Measurements from ENCODE around the gene RARB.

Gene RARB

GRCh38 chr3:25586167-25586505, 158.1 kb downstream of the RARB start:
- Mint-ChIP-seq H3K27me3 (ENCODE audit: low read depth) (no peaks in the 10 kb centered on the region), H3K4me1 (peaks cover 29% of the 10 kb centered on the region), H3K27ac (no peak overlapping the region), H3K4me3 (no peak overlapping the region), H3K9me3 (no peaks in the 10 kb centered on the region), H3K36me3 (ENCODE audit: low read depth) (peaks cover 69% of the 10 kb centered on the region)
- TF ChIP-seq CTCF (IDR thresholded peaks at IDR 0.05; ENCODE audit: unreplicated experiment in 3 of 3) = no peak

GRCh38 chr3:25586553-25586952, 158.5 kb downstream of the RARB start:
- H3K9me3 Mint-ChIP-seq = no peaks in the 10 kb centered on the region
- H3K27ac Mint-ChIP-seq = no peak overlapping the region
- TF ChIP-seq CTCF (IDR thresholded peaks at IDR 0.05; ENCODE audit: unreplicated experiment in 3 of 3) = no peak
- peaks cover 29% of the 10 kb centered on the region for H3K4me1 Mint-ChIP-seq
- no peaks in the 10 kb centered on the region for H3K27me3 Mint-ChIP-seq (ENCODE audit: low read depth)
- no peak overlapping the region for H3K4me3 Mint-ChIP-seq
- peaks cover 67% of the 10 kb centered on the region for H3K36me3 Mint-ChIP-seq (ENCODE audit: low read depth)

GRCh38 chr3:25587094-25587493, 159.0 kb downstream of the RARB start:
- H3K9me3 Mint-ChIP-seq = no peaks in the 10 kb centered on the region
- TF ChIP-seq CTCF (IDR thresholded peaks at IDR 0.05; ENCODE audit: unreplicated experiment in 3 of 3) = no peak
- no peak overlapping the region for H3K27ac Mint-ChIP-seq
- H3K4me3 Mint-ChIP-seq = no peak overlapping the region
- peaks cover 61% of the 10 kb centered on the region for H3K36me3 Mint-ChIP-seq (ENCODE audit: low read depth)
- peaks cover 24% of the 10 kb centered on the region for H3K4me1 Mint-ChIP-seq
- no peaks in the 10 kb centered on the region for H3K27me3 Mint-ChIP-seq (ENCODE audit: low read depth)

GRCh38 chr3:25587526-25587925, 159.5 kb downstream of the RARB start:
- H3K4me3 Mint-ChIP-seq = no peak overlapping the region
- TF ChIP-seq CTCF (IDR thresholded peaks at IDR 0.05; ENCODE audit: unreplicated experiment in 3 of 3) = no peak
- no peak overlapping the region for H3K27ac Mint-ChIP-seq
- H3K36me3 Mint-ChIP-seq (ENCODE audit: low read depth) = peaks cover 57% of the 10 kb centered on the region
- H3K9me3 Mint-ChIP-seq = no peaks in the 10 kb centered on the region
- H3K27me3 Mint-ChIP-seq (ENCODE audit: low read depth) = no peaks in the 10 kb centered on the region
- H3K4me1 Mint-ChIP-seq = peaks cover 24% of the 10 kb centered on the region

DNA sequence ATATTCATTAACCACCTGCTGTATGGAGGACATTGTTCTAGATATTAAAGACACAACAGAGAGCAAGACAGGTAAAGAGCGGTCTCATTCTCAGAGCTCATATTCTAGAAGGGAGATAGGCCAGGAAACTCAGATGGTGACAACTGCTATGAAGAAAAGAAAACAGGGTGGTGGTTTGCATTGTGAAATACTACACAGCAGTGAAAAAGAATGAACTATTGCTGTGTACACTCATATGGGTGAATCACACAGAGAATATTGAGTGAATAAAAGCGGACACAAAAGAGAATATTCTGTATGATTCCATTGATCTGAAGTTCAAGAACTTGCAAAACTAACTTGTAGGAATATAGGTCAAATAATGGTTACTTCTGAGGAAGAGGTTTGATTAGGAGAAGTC, 159.9 kb downstream of the RARB start:
- TF ChIP-seq CTCF (IDR thresholded peaks at IDR 0.05; ENCODE audit: unreplicated experiment in 3 of 3) = no peak
- Mint-ChIP-seq H3K27ac (no peak overlapping the region), H3K27me3 (ENCODE audit: low read depth) (no peaks in the 10 kb centered on the region), H3K4me3 (no peak overlapping the region), H3K9me3 (no peaks in the 10 kb centered on the region), H3K36me3 (ENCODE audit: low read depth) (peaks cover 53% of the 10 kb centered on the region), H3K4me1 (peaks cover 24% of the 10 kb centered on the region)

DNA sequence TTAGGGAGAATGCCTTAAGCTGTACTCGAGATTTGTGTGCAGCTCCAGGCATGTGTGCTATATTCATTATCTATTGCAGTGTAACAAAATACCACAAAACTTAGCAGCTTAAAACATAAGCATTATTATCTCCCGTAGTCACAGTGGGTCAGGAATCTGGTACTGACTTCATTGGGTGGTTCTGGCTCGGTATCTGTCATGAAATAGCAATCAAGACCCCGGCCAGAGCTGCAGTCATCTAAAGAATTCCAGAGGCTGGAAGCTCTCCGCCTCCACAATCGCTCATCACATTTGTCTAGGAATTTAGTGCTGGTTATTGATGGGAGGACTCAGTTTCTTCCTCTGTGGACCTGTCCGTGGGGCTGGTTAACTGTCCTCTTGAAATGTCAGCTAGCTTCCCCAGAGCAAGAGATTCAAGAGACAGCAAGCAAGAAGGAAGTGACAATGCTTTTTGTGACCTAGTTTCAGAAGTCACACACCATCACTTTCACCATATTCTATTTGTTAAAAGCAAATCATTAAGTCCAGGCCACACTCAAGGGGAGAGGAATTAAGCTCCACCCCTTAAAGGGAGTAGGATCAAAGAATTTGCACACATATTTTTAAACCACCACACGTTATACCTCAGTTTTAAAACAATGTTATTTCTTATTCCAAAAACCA, 160.5 kb downstream of the RARB start:
- TF ChIP-seq CTCF (IDR thresholded peaks at IDR 0.05; ENCODE audit: unreplicated experiment in 3 of 3) = no peak
- no peaks in the 10 kb centered on the region for H3K27me3 Mint-ChIP-seq (ENCODE audit: low read depth)
- H3K4me3 Mint-ChIP-seq = no peak overlapping the region
- H3K9me3 Mint-ChIP-seq = no peaks in the 10 kb centered on the region
- H3K27ac Mint-ChIP-seq = peak overlapping the region in 1 of 3 experiments; percentile 12
- H3K36me3 Mint-ChIP-seq (ENCODE audit: low read depth) = peaks cover 49% of the 10 kb centered on the region
- peaks cover 27% of the 10 kb centered on the region for H3K4me1 Mint-ChIP-seq
